GM06990 (cell line): ENCODE measurements around the gene PSEN1.

Source experiments
- DNase-seq: peaks from one replicate; pipeline ENCODE4 v3.0.0-alpha.2; 2011; ENCODE audit not compliant: insufficient read length; ENCODE audit errors: extremely low read depth
- H3K27me3 ChIP-seq: replicated peaks from 2 replicates; pipeline ENCODE4 v1.6.0; 2011; ENCODE audit warnings: low read length; ENCODE audit not compliant: control insufficient read depth, insufficient read depth
- H3K36me3 ChIP-seq: 2 replicates; pipeline ENCODE4 v1.5.1; 2011; ENCODE audit warnings: low read length; ENCODE audit not compliant: control insufficient read depth, insufficient read depth
- H3K4me3 ChIP-seq: replicated peaks from 2 replicates; pipeline ENCODE4 v1.5.1; 2011; ENCODE audit warnings: low read depth, mild to moderate bottlenecking, control low read depth, low read length
- CTCF ChIP-seq: IDR thresholded peaks from 2 replicates; pipeline ENCODE4 v1.5.1; 2011; ENCODE audit warnings: low read length, control low read depth, mild to moderate bottlenecking, inconsistent platforms; ENCODE audit not compliant: insufficient read depth, poor library complexity, severe bottlenecking

The PSEN1 gene

DNA sequence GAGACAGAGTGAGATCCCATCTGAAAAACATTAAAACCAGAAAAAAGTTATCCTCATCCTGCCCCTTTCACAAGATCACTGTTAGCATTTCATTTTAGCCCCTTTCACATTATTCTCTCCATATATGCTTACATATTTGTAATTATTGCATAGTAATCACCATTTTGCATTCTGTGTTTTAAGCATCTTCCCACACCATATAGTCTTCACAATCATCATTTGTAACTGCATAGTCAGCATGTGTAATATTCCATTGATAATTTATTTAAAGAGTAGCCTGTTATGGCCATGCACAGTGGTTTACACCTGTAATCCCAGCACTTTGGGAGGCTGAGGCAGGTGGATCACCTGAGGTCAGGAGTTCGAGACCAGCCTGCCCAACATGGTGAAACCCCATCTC, 112.8 kb downstream of the PSEN1 start:
- peaks cover 8% of the 10 kb centered on the region for H3K36me3 ChIP-seq
- no peak overlapping the region for H3K4me3 ChIP-seq
- DNase-seq: no peak
- TF ChIP-seq CTCF: no peak
- H3K27me3 ChIP-seq: no peaks in the 10 kb centered on the region

DNA sequence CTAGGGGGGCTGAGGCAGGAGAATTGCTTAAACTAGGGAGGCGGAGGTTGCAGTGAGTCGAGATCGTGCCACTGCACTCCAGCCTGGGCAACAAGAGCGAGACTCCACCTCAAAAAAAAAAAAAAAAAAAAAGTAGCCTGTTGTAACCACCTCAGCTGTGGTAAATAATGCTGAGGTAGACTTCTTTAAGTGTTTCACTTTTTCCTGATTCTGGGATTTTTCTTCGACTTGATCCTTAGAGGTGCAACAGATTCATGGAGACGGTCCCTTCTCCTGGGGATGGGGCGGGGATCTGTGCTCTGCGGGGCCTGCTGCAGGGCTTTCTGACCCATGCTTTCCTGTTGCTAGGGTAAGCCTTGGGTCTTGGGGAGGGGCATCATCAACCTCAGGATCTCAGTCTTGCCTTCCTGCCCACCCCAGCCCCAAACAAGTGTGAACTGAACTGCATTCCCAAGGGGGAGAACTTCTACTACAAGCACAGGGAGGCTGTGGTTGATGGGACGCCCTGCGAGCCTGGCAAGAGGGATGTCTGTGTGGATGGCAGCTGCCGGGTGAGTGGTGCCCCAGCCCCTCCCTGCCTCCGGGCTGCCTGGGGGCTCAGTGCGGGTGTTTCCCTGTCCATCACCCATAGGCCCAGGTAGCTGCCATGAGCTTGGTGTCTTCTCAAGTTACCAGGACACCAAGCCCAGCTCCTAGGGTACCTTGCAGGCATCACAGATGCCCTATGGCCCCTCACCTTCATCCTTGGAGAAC, 113.4 kb downstream of the PSEN1 start:
- DNase-seq: no peak
- TF ChIP-seq CTCF: no peak
- Histone ChIP-seq H3K4me3 (no peak overlapping the region), H3K36me3 (peaks cover 13% of the 10 kb centered on the region), H3K27me3 (no peaks in the 10 kb centered on the region)

DNA sequence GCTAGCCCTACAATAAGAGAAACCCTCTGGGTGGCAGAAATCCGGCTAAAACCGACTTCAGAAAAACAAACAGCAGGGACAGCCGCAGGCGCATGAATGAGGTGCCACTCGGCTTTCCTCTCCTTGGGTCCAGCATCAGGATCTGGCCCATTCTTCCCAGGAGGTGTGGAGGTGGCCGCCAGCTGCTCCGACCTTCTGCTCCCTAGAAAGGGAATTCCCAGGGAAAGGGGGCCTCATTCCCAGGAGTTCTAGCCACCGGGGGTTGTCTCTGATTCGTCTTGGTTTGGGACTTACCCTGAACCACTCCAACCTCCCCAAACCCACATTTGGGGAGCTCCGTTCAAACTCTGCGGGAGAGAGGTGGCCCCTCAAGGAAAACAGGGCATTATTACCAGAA, 114.0 kb downstream of the PSEN1 start:
- no peak for TF ChIP-seq CTCF
- Histone ChIP-seq H3K27me3 (no peaks in the 10 kb centered on the region), H3K4me3 (no peak overlapping the region), H3K36me3 (peaks cover 14% of the 10 kb centered on the region)
- no peak for DNase-seq

GRCh38 chr14:73250781-73251500, 114.6 kb downstream of the PSEN1 start:
- H3K27me3 ChIP-seq: no peaks in the 10 kb centered on the region
- peaks cover 15% of the 10 kb centered on the region for H3K36me3 ChIP-seq
- TF ChIP-seq CTCF: no peak
- DNase-seq: no peak
- no peak overlapping the region for H3K4me3 ChIP-seq

DNA sequence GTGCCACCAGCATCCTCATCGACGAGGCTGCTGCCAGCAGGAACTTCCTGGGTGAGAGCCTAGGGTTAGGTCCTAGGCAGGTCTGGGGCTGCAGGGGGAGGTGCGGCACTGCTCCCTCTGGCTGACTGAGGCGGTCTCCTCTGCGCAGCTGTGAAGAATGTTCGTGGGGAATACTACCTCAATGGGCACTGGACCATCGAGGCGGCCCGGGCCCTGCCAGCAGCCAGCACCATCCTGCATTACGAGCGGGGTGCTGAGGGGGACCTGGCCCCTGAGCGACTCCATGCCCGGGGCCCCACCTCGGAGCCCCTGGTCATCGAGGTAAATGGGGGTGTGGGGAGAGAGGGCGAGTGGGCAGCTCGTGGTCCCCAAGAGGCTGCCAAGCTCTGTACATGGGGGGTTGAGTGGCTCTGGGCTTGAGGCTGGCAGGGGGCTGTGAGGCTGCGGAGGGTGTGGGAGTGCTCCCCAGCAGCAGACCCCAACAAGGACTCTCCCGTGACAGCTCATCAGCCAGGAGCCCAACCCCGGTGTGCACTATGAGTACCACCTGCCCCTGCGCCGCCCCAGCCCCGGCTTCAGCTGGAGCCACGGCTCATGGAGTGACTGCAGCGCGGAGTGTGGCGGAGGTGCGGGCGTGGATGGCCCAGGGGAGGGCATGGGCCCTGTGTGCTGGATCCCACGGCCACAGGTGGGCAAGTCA, 115.4 kb downstream of the PSEN1 start:
- DNase-seq: no peak
- Histone ChIP-seq H3K4me3 (no peak overlapping the region), H3K27me3 (no peaks in the 10 kb centered on the region), H3K36me3 (peaks cover 15% of the 10 kb centered on the region)
- TF ChIP-seq CTCF: no peak
